H1 (cell line): ENCODE results near the gene DPP10. TPM values are rescaled to one million over a fixed set of nuclear protein-coding genes. Genes with fewer than 3 reads are reported as not detected.
A peak's percentile ranks its signal among the peaks of the same experiment; 100 is the strongest.

ENCODE experiments used
- KDM1A ChIP-seq: fragments of 200-600, 300-600 bp; sonication (generic); IDR thresholded peaks from 2 replicates; pipeline ENCODE4 v1.7.1; 2016; ENCODE audit warnings: mild to moderate bottlenecking, low read length, borderline replicate concordance
- TAF7 ChIP-seq: optimal IDR thresholded peaks from 2 replicates; pipeline ENCODE3; 2011; ENCODE audit warnings: low read depth, mild to moderate bottlenecking, inconsistent platforms, low read length, moderate library complexity, borderline replicate concordance
- YY1 ChIP-seq: IDR thresholded peaks from 2 replicates; pipeline ENCODE4 v1.6.1; 2011; ENCODE audit warnings: low read depth, mild to moderate bottlenecking, low read length
- polyA plus RNA-seq, 7 experiments: library from polyadenylated mRNA; depleted of rRNA in 3 of 7; stranded (reverse) in 5 of 7; unstranded in 2 of 7; fragments of >200 nt in 5 of 7; fragments of 200-250 nt in 2 of 7; gene quantifications; 1 replicate in 5 of 7; 2 replicates in 1 of 7; 4 replicates in 1 of 7; pipeline versions ENCODE4 v1.2.1 to v1.2.3, GENCODE V29; 2011 to 2013; ENCODE audit warnings: missing spikeins in 2 of 7, mixed read lengths in 2 of 7
- total RNA-seq: library from RNA; stranded (reverse); fragmentation: NEBNext Ultra II Directional; extraction: Animal tissue kit (Norgen Biotek cat#: 25700); gene quantifications from 2 replicates; pipeline ENCODE4 v1.2.1, GENCODE V29; 2021

DPP10 gene
- total and polyA plus RNA-seq, 2 of the 8 experiments (the other 6 are each of a cell fraction or from before 2014, with no cell fraction given): 3.3 to 7.2 TPM

DNA sequence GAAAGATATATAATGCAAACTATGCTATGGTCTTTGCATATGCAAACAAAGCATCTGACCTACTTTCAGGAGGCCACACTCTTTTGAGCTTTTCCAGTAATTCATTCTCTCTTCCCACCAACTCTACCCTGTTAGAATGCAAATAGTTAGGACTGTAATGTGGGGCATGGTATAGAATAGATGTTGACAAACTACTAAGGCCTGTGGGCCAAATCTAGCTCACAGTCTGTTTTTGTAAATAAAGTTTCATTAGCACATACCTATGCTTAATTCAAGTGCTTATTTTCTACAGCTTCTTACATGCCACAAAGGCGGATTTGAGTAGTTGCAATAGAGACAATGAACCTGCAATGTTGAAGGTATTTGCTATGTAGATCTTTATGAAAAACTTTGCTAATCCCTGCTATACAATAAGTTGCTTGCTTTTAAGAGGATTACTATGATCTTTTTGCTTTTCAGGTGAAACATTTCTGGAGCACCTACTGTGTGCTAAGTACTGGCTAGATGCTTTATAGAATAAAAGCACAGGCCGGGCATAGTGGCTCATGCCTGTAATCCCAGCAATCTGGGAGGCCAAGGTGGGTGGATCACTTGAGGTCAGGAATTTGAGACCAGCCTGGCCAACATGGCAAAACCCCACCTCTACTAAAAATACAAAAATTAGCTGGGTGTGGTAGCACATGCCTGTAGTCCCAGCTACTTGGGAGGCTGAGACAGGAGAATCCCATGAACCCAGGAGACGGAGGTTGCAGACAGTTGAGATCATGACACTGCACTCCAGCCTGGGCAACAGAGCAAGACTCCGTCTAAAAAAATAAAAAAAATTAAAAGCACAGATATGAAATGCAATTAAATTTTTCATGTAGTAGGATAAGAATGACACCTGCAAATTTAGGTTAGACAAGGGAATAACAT, 267.8 kb downstream of the DPP10 start (continued):
- TF ChIP-seq TAF7: no peak
- TF ChIP-seq YY1: no peak
- peak; percentile 52 for TF ChIP-seq KDM1A
